OCI-LY7 (cell line): ENCODE data around the gene FRMD6.

Source experiments
- CTCF ChIP-seq: fragments of 200-600 bp; sonication (generic); conservative IDR thresholded peaks from 2 replicates; pipeline ENCODE4 v1.5.1; 2014; ENCODE audit warnings: mild to moderate bottlenecking, antibody characterized with exemption, low read length, moderate library complexity, mixed read lengths
- EZH2phosphoT487 ChIP-seq: fragments of 200-600 bp; sonication (generic); IDR thresholded peaks from 2 replicates; pipeline ENCODE4 v1.6.1; 2018; ENCODE audit warnings: low read depth, borderline replicate concordance, mild to moderate bottlenecking, mixed run types, antibody characterized with exemption, low read length, moderate library complexity, mixed read lengths

GRCh38 chr14:51774209-51774608 lies 122.5 kb downstream of the FRMD6 start:
- TF ChIP-seq CTCF = no peak
- TF ChIP-seq EZH2phosphoT487 = no peak
